Trophoblast cell (in vitro differentiated cells and primary cell): ENCODE data around the gene ASTN2.
"Not testable (repeated sequence)": the region's sequence is repeated elsewhere in the genome, so short reads cannot be mapped to it uniquely, and the experiment has no call there.

Experiments
- DNase-seq, 2 donors: peaks; one replicate each; pipeline ENCODE4 v3.0.0-alpha.2; 2016
- H2AFZ ChIP-seq: 2 replicates; pipeline ENCODE4 v1.6.1; 2013; ENCODE audit warnings: low read length, moderate library complexity, mild to moderate bottlenecking; ENCODE audit not compliant: insufficient read depth, poor library complexity
- H2AK5ac ChIP-seq: 2 replicates; pipeline ENCODE4 v1.6.1; 2013; ENCODE audit warnings: mild to moderate bottlenecking, low read length
- H2BK120ac ChIP-seq: 2 replicates; pipeline ENCODE4 v1.6.1; 2013; ENCODE audit warnings: low read length, mild to moderate bottlenecking, moderate library complexity; ENCODE audit not compliant: insufficient read depth, poor library complexity
- H2BK12ac ChIP-seq: 2 replicates; pipeline ENCODE4 v1.6.1; 2013; ENCODE audit warnings: mild to moderate bottlenecking, low read length, moderate library complexity
- H2BK5ac ChIP-seq: 2 replicates; pipeline ENCODE4 v1.6.1; 2013; ENCODE audit warnings: low read length, low read depth, moderate library complexity, mild to moderate bottlenecking; ENCODE audit not compliant: poor library complexity
- H3K14ac ChIP-seq: 2 replicates; pipeline ENCODE4 v1.6.1; 2013; ENCODE audit warnings: mild to moderate bottlenecking, low read length
- H3K18ac ChIP-seq: 2 replicates; pipeline ENCODE4 v1.6.1; 2013; ENCODE audit warnings: mild to moderate bottlenecking, low read length
- H3K23ac ChIP-seq: 2 replicates; pipeline ENCODE4 v1.6.1; 2013; ENCODE audit warnings: low read length
- H3K27ac ChIP-seq: 2 replicates; pipeline ENCODE4 v1.5.1; 2013; ENCODE audit warnings: low read depth, mild to moderate bottlenecking, inconsistent platforms, low read length, moderate library complexity
- H3K27me3 ChIP-seq: 2 replicates; pipeline ENCODE4 v1.6.1; 2013; ENCODE audit warnings: inconsistent platforms, mild to moderate bottlenecking, low read length, moderate library complexity; ENCODE audit not compliant: insufficient read depth
- H3K36me3 ChIP-seq, 2 experiments: 1 replicate in 1 of 2; 2 replicates in 1 of 2; pipeline ENCODE4 v1.6.1; 2013; ENCODE audit warnings: low read length in 2 of 2, mild to moderate bottlenecking in 2 of 2, moderate library complexity in 1 of 2; ENCODE audit not compliant: insufficient read depth in 2 of 2, control insufficient read depth in 1 of 2
- H3K4ac ChIP-seq: 2 replicates; pipeline ENCODE4 v1.6.1; 2013; ENCODE audit warnings: low read depth, mild to moderate bottlenecking, low read length, moderate library complexity
- H3K4me1 ChIP-seq, 2 experiments: 1 replicate in 1 of 2; 2 replicates in 1 of 2; pipeline ENCODE4 v1.6.1; 2013; ENCODE audit warnings: low read length in 2 of 2, mild to moderate bottlenecking in 2 of 2, moderate library complexity in 1 of 2; ENCODE audit not compliant: insufficient read depth in 2 of 2, control insufficient read depth in 1 of 2
- H3K4me2 ChIP-seq: 2 replicates; pipeline ENCODE4 v1.6.1; 2013; ENCODE audit warnings: inconsistent platforms, mild to moderate bottlenecking, low read length, moderate library complexity
- H3K4me3 ChIP-seq: 2 replicates; pipeline ENCODE4 v1.5.1; 2013; ENCODE audit warnings: mild to moderate bottlenecking, low read depth, low read length, inconsistent platforms
- H3K79me1 ChIP-seq: one replicate; pipeline ENCODE4 v1.6.1; 2013; ENCODE audit warnings: low read length
- H3K79me2 ChIP-seq: 2 replicates; pipeline ENCODE4 v1.6.1; 2013; ENCODE audit warnings: low read length, mild to moderate bottlenecking; ENCODE audit not compliant: control insufficient read depth, insufficient read depth, poor library complexity
- H3K9ac ChIP-seq: 2 replicates; pipeline ENCODE4 v1.6.1; 2013; ENCODE audit warnings: mild to moderate bottlenecking, low read length
- H3K9me3 ChIP-seq: 2 replicates; pipeline ENCODE4 v1.6.1; 2013; ENCODE audit warnings: low read depth, mild to moderate bottlenecking, control low read depth, inconsistent platforms, low read length; ENCODE audit not compliant: insufficient read depth
- H4K12ac ChIP-seq: 2 replicates; pipeline ENCODE4 v1.6.1; 2013; ENCODE audit warnings: low read depth, mild to moderate bottlenecking, low read length, moderate library complexity
- H4K8ac ChIP-seq: 2 replicates; pipeline ENCODE4 v1.6.1; 2013; ENCODE audit warnings: low read depth, mild to moderate bottlenecking, low read length, moderate library complexity
- H4K91ac ChIP-seq: one replicate; pipeline ENCODE4 v1.6.1; 2013; ENCODE audit warnings: low read depth, mild to moderate bottlenecking, low read length, moderate library complexity
- WGBS: extraction: QIAGEN DNeasy Blood & Tissue Kit; methylation state at CpG from one replicate; pipeline ENCODE4 v1.1.7; 2013; ENCODE audit warnings: missing lambda C conversion rate; ENCODE audit not compliant: insufficient read length, insufficient coverage; ENCODE audit errors: extremely low coverage; 5-methylcytosine and 5-hydroxymethylcytosine counted together

Gene ASTN2

DNA sequence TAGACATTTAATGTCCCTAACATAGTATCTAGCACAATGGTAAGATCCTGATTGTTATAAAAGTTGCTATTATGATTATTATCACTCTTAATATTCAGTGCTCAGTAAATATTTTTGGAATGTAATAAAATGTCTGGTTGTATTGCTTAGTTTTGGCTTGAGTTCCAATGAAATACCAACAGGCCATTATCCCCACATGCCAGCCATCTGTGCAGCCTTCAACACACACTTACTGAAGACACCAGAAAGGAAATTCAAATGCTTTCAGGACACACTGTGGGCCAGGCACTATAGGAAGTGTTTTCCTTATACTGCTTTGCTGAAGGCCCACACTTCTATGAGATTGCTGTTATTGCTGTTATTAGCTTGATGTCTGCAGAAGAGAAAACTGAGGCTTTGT, 570.2 kb downstream of the ASTN2 start:
- Histone ChIP-seq H3K18ac (no peak overlapping the region), H3K79me2 (no peaks in the 10 kb centered on the region), H3K9ac (no peak overlapping the region), H2BK12ac (no peak overlapping the region), H2BK5ac (no peak overlapping the region), H4K91ac (no peak overlapping the region), H2BK120ac (no peak overlapping the region), H3K79me1 (no peaks in the 10 kb centered on the region), H3K14ac (no peak overlapping the region), H3K23ac (no peak overlapping the region), H3K4ac (no peak overlapping the region), H2AFZ (no peak overlapping the region), H3K9me3 (peaks cover 3% of the 10 kb centered on the region), H3K36me3 (no peaks in the 10 kb centered on the region), H3K27me3 (no peaks in the 10 kb centered on the region), H4K12ac (no peak overlapping the region), H3K4me1 (peaks cover 0 to 3% of the 10 kb centered on the region in 2 experiments), H3K4me3 (no peak overlapping the region), H4K8ac (no peak overlapping the region), H3K27ac (no peak overlapping the region), H3K4me2 (no peak overlapping the region), H2AK5ac (no peak overlapping the region)
- DNase-seq: no peak

- Histone ChIP-seq H3K79me1 (no peaks in the 10 kb centered on the region), H2AFZ (no peak overlapping the region), H3K23ac (no peak overlapping the region), H4K91ac (no peak overlapping the region), H2BK120ac (no peak overlapping the region), H3K9ac (no peak overlapping the region), H3K4ac (no peak overlapping the region), H3K27me3 (no peaks in the 10 kb centered on the region), H2BK12ac (no peak overlapping the region), H3K27ac (no peak overlapping the region), H3K4me1 (peaks cover 0 to 3% of the 10 kb centered on the region in 2 experiments), H3K18ac (no peak overlapping the region), H3K14ac (no peak overlapping the region), H2BK5ac (no peak overlapping the region), H3K4me3 (no peak overlapping the region), H2AK5ac (no peak overlapping the region), H4K8ac (no peak overlapping the region), H3K79me2 (no peaks in the 10 kb centered on the region), H3K36me3 (no peaks in the 10 kb centered on the region), H4K12ac (no peak overlapping the region), H3K4me2 (no peak overlapping the region), H3K9me3 (peaks cover 3% of the 10 kb centered on the region)
- no peak for DNase-seq
- no CpG with 5 or more reads among the region's 7 CpGs for WGBS
Measured at GRCh38 chr9:116843863-116844620, 570.8 kb downstream of the ASTN2 start.

DNA sequence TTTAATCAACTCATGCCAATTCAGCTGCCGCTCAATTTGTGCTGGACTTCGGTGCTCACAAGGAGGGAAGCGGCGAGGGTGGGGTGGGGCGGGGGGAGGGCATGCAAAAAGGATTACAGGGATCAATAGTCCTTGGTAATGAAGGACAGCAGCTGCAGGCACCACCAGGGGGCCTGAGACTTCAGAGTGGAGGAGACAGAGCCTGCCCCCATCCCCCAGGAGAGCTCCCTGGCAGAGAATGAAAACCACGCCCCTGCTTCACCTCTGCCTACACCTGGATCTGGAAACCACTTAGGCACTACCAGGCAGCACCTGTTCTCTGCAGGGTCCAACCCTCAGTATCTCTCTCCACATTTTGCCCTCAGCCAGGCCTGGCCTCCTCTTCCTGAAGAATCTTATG, 572.2 kb downstream of the ASTN2 start:
- H3K9me3 ChIP-seq: peaks cover 3% of the 10 kb centered on the region

GRCh38 chr9:116838468-116838867, 576.4 kb downstream of the ASTN2 start:
- DNase-seq, H3K4ac ChIP-seq, H4K91ac ChIP-seq, H3K4me3 ChIP-seq, H3K23ac ChIP-seq, H2BK120ac ChIP-seq, H3K79me1 ChIP-seq, H3K4me1 ChIP-seq, H4K8ac ChIP-seq, H3K9ac ChIP-seq, H3K9me3 ChIP-seq, H3K18ac ChIP-seq, H4K12ac ChIP-seq, H2BK5ac ChIP-seq, H2AFZ ChIP-seq, H3K27ac ChIP-seq, H2BK12ac ChIP-seq, H3K79me2 ChIP-seq, H3K14ac ChIP-seq, H3K36me3 ChIP-seq, H2AK5ac ChIP-seq, H3K4me2 ChIP-seq, H3K27me3 ChIP-seq: not testable (repeated sequence)
- WGBS: no CpG with 5 or more reads among the region's 7 CpGs

More for the DNA sequence above, 572.2 kb downstream of the ASTN2 start:
- H2BK5ac ChIP-seq: no peak overlapping the region
- H3K14ac ChIP-seq: no peak overlapping the region
- H3K4me1 ChIP-seq: peaks cover 0 to 3% of the 10 kb centered on the region in 2 experiments
- no CpG with 5 or more reads among the region's 6 CpGs for WGBS
- no peak overlapping the region for H2AK5ac ChIP-seq
- H2AFZ ChIP-seq: no peak overlapping the region
- H4K12ac ChIP-seq: no peak overlapping the region
- H3K23ac ChIP-seq: no peak overlapping the region
- H4K91ac ChIP-seq: no peak overlapping the region
- H3K18ac ChIP-seq: no peak overlapping the region
- H2BK12ac ChIP-seq: no peak overlapping the region
- H3K27me3 ChIP-seq: no peaks in the 10 kb centered on the region
- H2BK120ac ChIP-seq: no peak overlapping the region
- H3K9ac ChIP-seq: no peak overlapping the region
- H3K4me3 ChIP-seq: no peak overlapping the region
- H3K36me3 ChIP-seq: no peaks in the 10 kb centered on the region
- H3K79me1 ChIP-seq: no peaks in the 10 kb centered on the region
- DNase-seq: peak in 1 of 2 donors; percentile 8
- H3K27ac ChIP-seq: no peak overlapping the region
- H3K4ac ChIP-seq: no peak overlapping the region
- H4K8ac ChIP-seq: no peak overlapping the region
- no peaks in the 10 kb centered on the region for H3K79me2 ChIP-seq
- H3K4me2 ChIP-seq: no peak overlapping the region
